CD4-positive, alpha-beta T cell treated with Interleukin-4 for 1 hour (primary cell): Measurements from ENCODE around the gene SKI.

Experiments
- DNase-seq, 2 donors: peaks; one replicate each; pipeline ENCODE4 v3.0.0-alpha.2; 2020 to 2022

Gene SKI

DNA sequence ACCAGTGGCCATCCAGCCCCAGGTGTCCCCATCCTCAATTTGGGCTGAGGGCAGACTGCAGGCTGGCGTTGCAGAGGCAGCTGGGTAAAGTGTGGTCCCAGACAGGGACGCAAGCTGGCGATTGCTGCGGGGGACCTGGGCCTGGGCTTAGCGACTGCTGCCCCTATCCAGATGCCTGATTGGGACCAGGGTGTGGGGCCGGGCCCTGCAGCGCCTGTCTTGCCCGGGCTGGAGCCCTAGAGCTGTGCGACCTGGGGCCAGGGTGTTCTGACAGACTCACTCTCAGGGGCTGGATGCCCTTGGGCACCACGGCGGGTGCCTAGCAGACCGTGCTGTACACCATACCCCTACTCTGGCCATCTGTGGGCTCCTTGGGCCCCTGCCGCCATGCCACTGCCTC is 17.3 kb upstream of the SKI start:
- DNase-seq = no peak

DNA sequence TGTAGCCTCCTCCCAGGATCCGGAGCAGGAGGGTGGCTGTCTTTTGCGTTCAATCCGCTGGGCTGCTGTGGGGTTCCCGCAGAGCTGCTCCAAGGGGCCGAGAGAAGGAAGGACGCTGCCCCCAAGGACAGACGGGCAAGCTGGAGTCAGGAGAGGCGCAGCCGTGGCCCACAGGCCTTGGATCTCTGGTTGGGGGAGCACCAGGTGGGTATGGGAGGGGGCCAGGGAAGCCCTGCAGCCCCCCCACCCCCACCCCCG is 15.9 kb upstream of the SKI start:
- DNase-seq = no peak

DNA sequence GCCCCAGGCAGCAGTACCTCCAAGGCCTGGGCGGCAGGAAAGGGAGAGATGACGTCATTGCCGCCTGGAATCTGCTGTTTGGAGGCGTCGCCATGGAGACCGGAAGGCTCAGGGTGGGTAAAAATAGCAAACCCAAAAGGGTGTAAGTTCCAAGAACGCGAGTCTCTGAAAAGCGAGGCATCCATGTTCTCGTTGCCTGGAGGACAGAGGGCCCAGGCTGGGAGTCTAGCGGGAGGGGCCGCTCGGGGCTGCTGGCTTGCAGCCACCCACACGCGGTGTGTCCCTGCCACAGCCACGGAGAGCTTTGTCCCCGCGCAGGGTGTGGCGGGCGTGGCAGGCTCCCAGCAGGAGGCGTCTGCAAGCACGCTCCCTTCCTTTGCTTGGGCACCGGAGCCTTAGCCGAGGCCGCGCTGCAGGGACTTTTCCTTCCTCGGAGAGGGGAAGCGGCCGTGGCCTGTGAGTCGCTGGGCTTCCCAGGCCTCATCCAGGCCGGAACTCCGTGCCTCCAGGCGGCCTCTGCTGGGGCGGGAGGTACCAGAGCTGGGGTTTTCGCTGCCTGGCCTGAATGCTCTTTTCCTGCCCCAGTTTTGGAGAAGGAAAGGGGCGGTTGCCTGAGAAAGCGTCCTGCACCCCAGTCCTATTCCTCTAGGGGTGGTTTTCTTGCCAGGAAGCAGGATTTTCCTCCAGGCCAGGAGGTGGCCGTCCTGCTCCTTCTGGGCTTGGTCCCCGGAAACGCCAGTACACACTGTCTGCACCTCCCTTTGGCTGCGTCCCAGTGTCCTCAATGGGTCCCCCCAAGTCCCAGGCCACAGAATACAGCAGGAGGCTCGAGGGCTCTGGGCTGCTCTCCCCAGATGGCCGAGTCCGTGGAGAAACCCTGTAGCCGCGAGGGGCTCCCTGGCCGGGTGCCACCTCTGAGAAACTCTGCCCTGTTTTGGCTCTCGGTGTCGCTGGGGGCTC is 15.3 kb upstream of the SKI start:
- DNase-seq = peak; percentile 79 to 87

DNA sequence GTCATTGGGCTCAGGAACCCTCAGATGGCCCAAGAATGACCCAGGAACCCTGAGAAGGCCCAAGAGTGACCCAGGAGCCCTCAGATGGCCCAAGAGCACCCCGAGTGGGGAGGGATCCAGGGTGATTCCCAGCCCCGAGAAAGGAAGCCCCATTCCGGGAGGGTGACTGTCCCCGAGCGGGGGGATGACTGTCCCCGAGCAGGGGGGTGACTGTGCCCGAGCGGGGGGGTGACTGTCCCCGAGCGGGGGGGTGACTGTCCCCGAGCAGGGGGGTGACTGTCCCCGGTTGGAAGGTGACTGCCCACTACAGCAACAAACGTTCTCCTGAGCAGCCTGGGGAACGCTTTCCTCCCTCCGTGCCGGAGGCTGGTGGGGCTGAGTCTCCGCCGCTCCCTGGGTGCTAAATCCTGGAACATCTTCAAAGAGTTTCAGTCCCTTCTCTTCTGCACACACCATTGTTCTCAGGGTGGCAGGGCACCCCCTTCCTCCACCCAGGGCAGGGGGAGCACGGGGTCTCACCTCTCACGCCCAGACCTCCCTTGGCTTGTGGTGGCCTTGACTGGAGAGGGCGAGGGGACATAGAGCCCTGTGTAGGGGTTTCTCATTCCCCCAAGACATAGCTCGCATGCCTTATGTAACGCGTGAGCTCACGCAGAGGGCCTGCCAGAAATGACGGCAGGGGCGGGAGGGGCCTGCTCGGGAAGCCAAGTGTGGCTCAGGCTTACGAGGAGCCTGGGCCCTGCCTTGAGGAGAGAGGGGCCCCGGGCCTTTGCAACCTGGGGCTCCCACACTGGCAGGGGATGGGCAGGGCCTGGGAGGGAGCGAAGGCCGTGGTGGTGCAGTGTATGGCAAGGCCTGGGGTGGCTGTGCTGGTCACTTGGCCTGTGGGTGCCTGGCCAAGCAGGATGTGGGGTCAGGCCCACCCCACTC is 14.3 kb upstream of the SKI start:
- no peak for DNase-seq

DNA sequence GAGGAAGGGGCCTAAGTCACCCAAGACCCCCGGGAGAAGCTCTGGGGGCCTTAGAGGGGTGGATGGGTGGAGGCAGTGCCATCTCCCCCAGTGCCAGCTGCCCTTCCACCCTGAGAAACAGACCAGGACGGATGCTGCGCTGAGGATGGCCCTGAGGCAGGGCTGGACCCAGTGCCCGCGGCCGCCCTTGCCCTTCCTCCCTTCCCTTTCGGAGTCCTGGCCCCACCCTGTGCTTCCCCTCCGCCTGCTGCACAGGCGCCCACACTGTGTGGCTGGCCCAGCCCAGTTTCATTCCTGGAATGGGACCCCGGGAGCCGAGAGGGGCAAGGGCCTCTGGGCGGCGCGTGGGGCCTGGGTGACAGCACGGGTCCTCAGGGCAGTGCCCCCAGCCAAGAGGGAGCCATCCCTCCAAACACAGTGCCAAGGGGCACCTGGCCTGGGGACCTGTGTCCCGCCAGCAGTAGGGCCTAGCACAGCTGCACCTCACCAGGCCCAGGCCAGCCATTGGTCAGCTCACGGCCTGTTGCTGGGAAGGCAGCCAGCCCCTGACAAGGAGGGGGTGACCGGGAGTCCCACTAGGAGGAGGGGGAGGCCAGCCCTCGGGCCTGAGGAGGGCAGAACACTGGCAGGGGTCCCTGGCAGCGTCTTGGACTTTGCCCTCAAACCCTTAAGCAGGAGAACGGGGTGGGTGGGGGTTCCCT is 13.4 kb upstream of the SKI start:
- no peak for DNase-seq

DNA sequence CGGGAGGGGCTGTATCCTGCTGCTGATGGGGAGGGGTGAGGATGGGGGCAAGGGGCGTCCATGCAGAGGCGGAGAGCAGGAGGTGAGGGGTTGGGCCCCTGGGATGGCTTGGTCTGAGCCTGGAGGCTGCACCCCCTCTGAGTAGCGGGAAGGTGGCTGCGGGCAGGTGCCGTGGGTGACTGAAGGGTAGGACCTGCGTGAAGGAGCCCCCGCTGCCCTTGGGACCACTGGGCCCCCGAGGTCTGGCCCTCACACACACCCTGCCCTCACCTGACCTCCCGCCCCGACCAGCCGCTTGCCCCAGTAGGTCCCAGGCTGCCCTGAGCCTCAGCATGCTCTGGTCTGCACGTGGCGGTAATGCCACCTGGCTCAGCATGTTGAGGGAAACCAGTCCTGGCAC is 12.8 kb upstream of the SKI start:
- DNase-seq = no peak

DNA sequence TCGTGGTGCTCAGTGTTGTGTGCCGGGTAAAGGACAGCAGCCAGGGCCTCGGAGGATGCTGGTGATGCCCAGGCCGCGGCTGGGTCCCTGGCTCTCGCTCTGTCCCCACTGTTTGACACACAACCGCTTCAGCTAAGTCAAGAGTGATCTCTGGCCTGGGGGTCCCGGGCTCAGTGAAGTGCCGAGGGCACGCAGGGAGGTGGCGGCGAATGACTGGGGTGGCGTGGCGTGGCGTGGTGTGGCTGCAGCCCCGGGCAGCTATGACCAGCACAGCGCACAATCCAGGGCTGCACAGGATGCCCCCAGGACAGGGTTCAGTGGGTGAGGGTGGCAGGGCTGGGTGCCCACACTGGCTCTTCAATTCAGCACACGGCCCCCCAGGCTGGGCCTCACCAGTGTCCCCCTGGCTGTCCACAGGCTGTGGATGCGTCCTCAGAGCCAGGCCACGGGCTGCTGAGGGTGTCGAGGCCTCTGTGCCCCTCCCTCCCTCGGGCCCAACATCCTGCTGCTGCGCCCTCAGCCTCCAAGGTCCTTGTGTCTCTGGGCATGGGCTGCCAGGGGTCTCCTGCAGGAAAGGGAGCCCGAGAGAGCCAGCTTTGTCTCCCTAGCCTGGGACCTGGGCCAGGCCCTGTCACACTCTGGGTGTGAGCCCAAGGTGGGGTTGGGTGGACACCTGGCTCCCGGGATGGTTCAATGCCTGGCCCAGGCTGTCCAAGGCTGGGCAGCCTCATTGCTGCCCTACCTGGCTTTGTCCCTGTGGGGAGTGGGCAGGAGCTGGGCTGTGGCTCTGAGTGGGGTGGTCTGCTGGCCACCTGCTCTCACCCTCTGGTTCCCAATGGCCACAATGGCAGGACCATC is 12.0 kb upstream of the SKI start:
- DNase-seq = no peak

GRCh38 chr1:2216767-2217058 is 11.4 kb upstream of the SKI start:
- DNase-seq = no peak

- no peak for DNase-seq
Observed at GRCh38 chr1:2221271-2221670, 6.8 kb upstream of the SKI start.

DNA sequence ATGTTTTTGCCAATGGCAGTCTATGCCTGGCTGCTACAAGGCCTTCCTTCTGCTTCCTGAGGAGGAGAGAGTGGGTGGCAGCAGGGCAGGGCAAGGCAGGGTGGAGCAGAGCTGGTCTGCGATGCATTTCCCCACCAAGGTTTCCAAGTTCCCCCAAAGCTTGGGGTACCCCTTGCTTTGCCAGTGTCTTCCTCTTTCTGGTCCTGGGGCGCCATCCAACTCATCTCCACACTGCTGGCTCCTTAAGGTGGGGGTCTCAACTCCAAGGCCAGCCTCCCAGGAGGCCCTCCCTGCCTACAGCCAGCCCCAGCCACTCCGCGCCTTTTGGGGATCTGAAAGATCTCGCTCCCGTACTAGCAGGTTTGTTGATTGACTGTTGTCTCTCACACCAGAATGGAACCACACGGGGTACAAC is 3.9 kb upstream of the SKI start:
- no peak for DNase-seq

- DNase-seq = no peak
Observed at GRCh38 chr1:2224631-2225428, 3.3 kb upstream of the SKI start.

DNA sequence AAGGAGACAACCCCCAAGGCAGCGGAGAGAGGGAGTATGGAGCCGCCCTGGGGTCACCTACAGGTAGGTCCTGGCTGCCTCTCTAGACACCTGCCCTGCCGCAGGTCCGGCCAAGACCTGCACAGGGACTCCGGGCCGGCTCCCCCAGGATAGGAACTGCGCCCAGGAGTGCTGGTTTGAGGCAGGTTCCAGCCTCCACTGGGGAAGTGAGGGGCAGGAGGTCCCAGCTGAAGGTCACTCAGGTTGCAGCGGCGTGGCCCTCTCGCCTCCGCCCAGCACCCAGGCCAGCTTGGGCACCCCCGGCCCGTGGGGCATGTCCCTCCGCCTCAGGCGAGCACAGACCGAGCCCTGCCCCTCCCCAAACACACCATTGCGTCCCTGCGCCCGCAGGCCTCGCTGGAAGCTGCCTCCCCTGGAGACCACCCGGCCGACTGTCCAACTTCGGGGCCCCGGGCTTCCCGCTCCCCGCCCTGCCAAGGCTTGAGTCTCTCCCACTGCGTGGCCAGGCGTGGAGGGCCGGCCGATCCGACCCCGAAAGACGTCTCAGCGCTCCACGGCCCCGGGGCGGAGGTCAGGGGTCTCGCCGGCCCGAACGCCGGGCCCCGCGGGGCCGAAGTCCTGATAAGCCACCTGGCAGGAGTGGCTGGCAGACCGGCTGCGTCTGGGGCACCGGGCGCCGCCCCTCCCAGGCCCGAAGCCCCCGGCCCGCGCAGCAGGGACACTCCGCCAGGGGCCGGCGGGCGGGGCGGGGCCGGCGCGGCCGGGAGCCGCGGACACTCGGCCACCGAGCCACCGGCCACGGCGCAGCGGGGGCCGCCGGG is 1.4 kb upstream of the SKI start:
- DNase-seq = no peak

- DNase-seq = peak; percentile 96
Observed at GRCh38 chr1:2227346-2228156, 568 bp upstream of the SKI start.

GRCh38 chr1:2228694-2229036 is 546 bp downstream of the SKI start:
- DNase-seq = no peak

- peak; percentile 55 to 66 for DNase-seq
Observed at GRCh38 chr1:2229037-2229864, 1.1 kb downstream of the SKI start.

GRCh38 chr1:2229911-2230731 is 2.0 kb downstream of the SKI start:
- DNase-seq = no peak

DNA sequence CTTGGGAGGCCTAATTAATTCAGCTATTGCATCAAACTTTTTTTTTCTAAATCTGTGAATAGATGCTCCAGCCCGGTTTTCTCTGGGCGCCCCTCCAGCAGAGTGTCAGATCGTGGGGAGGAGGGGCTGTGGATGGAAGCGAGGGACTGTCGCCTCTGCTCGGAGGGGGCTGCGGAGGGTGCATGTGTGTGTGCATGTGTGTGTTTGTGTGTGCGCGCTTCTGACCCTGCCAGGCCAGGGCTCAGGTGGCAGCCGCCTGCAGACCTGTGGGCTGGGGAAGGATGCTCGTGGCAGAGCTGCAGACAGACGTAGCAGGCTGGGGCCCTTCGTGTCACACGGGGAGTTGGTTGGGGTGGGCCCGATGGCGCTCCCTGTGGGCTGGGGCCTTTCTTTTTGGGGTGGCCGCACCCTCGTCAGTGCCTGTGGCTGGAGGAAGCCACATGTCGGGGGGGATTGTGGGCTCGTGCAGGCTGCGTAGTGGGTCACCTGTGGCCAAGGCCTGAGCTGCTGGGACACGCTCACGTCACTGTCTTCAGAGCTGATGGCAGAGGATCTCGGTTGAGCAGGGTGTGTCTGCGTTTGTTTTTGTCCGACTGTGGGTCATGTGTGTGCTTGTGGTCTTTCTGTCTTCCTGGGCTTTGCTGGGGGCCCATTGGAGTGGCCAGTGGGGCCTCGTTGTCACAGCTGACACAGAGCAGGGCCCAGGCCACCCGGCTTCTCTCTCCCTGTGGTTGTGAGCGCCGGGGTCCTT is 2.8 kb downstream of the SKI start:
- DNase-seq = peak; percentile 65 to 71
